Endometrial microvascular endothelial cells (primary cell): ENCODE measurements around the gene GNG2. TPM values are rescaled to one million over a fixed set of nuclear protein-coding genes. Genes with fewer than 3 reads are reported as not detected.

Experiments
- in situ Hi-C: cut with HindIII; loops from 2 replicates; pipeline ENCODE4 v1.10.0; 2017; ENCODE audit warnings: low sequenced_read_pairs, low pct_unique_long_range_greater_than_20kb; ENCODE audit errors: inconsistent ontology term
- total RNA-seq: library from RNA; depleted of rRNA; stranded (reverse); fragments of >200 nt; gene quantifications from one replicate; pipeline ENCODE4 v1.2.3, GENCODE V29; 2015; ENCODE audit errors: inconsistent ontology term

GNG2 gene
- total RNA-seq, 1 donor from 2014 or later: 8.5 TPM

DNA sequence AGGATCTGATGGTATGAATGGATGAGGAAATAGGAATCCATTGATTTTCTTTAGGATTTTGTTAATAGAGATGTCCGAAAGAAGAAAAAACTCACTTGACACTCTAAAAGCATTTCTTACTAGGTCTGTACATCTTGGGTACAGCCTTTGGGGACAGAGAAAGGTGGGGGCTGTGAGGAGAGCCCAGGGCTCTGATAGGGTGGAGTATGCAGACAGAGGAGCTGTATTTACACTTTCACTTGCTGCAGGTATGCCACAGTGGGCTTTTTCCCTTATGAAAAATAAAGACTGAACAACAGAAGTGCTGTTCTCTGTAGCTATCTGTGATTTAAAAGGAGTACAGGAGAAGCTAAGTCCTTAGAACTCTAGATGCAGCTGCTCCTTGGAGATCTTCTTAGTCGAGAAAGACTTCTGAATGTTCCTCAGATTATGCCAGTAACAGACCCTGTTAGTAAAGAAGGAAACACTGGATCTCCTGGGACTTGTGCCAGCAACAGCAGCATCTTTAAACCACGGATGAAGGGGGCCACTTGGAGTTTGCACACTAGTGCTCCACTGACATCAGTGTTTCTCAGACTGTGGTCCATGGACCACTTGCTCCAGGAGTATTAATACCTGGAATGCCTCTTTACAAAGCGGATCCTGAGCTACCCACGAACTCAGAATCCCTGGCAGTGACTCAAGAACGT is 109.6 kb downstream of the GNG2 start:
- in situ Hi-C loops: no loop called here

DNA sequence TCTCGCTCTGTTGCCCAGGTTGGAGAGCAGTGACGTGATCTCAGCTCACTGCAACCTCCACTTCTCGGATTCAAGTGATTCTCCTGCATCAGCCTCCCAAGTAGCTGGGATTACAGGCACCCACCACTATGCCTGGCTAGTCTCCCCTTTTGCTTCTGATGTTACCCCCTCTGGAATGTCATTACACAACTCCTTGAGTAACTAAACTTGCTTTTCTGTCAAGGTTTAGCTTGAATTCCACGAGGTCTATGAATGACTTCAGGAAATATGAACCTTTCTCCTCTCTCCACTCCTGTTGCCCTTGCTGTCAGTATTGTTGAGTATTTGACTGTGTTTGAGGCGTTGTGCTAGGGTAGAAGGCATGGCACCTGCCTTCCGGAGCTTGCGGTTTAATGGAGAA is 112.2 kb downstream of the GNG2 start:
- in situ Hi-C loops: no loop called here

DNA sequence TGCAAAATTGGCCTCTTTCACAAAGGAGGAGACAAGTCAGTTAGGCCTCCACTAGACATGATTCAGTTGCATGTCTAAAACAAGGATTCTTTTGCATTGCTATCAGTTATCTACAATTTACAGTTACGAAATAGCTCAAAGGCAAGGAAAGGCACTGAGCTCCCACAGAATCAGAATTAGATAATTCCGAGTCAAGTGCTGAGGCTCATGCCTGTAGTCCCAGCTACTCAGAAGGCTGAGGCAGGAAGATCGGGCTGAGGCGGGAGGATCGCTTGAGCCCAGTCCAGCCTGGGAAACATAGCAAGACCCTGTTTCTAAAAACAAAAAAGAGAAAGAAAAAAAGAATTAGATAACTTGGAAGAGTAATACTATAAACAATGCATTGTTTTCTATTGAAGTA is 116.7 kb downstream of the GNG2 start:
- in situ Hi-C loops: no loop called here

DNA sequence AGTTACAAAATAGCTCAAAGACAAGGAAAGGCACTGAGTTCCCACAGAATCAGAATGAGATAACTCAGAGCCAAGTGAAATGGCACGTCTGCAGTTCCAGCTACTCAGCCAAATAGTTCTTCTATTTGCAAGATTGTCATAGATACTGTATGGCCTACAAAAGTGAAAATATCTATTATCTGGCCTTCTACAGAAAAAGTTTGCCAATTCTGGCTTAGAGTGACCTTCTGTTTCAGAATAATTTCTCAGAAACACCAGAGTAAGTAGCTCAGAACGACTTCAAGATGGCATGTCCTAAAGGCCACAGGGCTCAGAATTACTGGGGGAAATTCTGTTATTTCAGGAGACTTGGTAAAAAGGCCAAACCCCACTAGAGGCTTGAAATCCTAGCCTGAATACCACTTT is 118.3 kb downstream of the GNG2 start:
- in situ Hi-C loops: no loop called here

DNA sequence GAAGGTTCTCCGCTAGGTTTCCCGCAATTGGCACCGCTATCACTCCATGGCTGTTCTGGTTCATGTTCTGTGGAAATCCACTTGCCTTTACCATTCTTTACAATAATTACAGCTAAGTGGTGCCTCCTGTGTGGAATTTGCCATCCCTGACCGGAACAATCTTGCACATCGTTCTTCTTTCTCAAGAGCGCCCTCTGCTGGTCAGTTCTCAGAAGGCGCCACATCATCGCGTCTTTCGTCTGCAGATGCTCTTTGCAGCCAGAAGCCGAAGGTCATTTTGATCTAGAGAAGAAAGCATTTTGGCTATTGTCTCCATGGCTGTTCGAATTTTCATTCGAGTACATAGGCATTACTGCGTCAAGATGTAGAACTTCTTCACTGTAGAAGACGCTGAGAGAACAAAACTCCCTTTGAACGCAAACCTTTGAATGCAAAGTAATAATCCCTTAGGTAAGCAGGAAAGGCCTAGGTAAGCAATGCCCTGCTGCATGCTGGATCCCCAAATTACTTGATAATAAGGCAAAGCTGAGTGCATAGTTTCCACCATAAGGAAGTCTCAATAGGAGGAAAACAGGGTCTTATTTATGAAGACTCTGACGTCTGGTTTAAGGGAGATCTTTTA is 118.8 kb downstream of the GNG2 start:
- in situ Hi-C loops: no loop called here

DNA sequence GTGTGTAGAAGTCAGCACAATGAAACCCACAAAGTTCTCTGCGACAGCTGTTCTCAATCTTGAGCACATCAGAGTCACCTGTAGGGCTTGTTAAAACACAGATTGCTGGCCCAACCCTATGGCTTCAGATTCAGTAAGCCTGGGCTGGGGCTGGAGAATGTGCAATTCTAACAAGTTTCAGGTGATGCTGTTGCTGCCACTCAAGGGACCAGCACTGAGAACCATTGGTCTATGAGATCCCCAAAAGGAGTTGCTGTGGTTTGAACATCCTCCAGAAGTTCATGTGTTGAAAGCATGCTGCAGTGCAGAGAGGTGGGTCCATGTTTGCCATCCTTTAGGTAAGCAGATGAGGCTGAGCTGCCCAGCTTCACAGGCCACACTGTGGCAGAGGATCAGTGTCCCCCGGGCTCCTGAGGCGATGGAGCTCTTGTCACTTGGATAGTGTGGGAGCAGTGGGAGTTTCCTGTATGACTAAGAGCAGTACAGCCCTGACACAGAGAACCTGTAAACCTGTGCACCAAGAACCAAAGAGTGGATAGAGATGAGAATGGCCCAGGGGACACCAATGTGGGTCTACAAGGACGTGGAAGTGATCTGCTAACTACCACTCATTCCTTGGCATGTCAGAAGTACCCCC is 120.9 kb downstream of the GNG2 start:
- in situ Hi-C loops: no loop called here

DNA sequence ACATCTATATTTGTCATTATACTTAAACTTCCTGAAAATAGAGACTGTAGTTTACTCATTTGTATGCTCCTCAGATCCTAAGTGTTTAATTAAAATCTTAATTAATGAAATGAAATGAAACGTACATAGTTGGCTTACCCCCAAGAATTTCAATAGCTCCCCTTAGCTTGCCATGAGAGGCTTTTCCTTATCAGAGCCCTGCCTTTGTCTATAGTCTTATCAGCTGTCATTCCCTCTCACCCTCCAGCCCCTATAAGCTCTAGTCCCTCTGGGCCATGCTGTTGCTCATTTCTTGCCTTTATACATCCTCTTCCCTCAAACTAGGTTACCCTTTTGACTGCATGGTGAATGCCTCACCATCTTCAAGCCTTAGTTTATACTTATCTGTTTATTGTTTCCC is 127.8 kb downstream of the GNG2 start:
- in situ Hi-C loops: no loop called here

DNA sequence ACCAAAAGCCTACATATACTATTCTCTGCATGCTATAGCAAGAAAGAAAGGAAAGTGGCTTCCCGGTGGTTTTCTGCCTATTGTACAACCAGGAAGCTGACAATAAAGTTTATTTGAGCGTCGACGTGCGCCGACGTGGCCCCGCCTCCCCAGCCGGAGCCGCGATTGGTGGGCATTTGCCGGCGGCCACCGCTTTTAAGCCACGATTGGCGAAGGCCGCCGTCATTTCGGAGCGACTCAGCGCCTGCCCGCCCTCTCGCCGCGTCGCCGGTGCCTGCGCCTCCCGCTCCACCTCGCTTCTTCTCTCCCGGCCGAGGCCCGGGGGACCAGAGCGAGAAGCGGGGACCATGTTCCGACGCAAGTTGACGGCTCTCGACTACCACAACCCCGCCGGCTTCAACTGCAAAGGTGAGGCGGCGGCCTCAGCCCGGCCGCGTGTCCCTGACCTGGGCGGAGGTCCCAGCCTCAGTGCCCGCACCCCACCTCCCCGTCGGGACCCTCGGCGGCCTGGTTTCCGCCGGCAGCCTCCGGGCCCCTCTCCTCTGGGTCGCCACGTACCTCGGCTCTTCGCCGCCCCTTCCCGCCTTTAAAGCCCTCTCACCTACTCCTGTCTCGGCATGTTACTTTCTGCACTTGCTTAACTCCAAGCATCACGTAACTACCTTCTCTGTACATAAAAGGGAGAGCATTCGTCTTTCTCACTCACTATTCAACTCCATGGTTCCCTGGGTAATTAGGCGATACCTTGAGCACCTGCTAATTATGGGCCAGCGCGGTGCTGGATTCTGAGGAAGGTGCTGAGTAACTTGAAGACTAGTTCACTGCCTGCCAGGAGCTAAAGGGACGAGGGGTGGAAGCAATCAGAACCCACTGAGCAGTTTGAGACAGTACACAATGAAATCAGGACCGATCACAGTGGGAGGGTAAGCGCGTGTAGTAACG is 129.2 kb downstream of the GNG2 start, which contains the start of gene RTRAF:
TSS of gene RTRAF (plus strand) at position 254 of the 942 bp plus-strand sequence. CDS start at position 348, 94 bp downstream.
- in situ Hi-C loops: no loop called here

DNA sequence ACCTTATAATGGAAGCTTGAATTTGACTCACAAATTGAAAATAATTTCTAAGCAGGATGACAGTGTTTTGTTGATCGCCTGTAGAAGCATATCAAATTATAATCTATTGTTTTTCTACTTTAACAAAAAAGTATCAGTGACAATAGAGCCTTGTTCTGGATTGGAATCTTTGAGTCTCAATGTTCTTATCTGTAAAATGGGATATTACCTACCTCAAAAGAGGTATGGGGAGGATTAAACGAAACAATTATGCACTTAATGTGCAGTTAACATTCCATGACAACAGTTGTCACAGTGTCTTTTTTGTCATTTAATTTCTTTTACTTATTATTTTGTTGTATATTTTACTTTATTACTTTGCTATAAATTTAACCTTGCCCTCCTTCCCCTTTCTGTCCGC is 130.1 kb downstream of the GNG2 start:
- in situ Hi-C loops: no loop called here

DNA sequence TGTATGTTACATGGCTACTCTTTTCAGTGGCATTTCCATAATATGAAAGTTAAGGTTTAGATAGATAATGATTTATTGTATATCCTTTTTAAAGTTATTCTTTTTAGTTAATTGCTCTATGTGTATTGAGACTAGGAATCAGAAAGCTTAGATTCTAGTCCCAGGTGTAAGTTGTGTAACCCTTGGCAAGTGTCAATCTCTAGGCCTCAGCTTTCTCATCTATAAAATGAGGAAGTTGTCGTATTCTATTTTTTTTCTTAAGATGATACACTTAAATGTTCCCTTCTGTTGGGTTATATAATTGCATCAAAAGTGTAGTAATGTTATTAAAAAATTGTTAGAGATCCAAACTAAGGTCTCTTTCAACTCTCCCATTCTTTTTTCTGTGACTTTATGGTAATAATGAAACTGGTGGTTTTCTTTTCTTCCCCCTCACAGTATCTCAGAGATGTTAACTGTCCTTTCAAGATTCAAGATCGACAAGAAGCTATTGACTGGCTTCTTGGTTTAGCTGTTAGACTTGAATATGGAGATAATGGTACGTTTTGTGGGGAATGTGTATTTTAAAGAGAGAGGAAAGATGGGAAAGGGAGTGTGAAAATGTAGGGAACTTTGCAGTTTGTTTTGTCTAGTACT is 133.0 kb downstream of the GNG2 start:
- in situ Hi-C loops: no loop called here

DNA sequence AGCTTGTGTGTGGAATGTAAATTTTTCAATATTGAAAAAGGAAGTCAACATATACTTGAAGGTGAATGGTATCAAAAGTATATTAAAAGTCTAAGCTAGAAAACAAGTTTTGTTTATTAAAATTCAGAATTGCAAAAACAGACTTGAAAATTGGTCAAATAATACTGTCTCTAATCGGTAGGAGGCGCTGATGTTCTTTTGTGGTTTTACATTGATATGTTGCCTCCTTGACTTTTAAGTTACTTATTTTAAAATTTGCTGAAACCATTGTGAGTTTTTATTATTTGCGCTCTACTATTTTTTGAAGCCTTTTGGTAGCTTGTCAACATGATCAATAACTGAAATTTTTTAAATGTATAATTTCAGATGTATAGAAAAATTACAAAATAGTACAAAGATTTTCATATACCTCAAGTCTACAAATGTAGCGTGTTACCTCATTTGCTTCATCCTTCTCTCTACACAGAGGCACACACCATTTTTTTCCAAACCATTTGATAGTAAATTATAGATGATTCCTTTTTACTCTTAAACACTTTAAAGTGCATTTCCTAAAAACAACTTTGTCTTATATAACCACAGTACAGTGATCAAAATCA is 135.8 kb downstream of the GNG2 start:
- in situ Hi-C loops: no loop called here

DNA sequence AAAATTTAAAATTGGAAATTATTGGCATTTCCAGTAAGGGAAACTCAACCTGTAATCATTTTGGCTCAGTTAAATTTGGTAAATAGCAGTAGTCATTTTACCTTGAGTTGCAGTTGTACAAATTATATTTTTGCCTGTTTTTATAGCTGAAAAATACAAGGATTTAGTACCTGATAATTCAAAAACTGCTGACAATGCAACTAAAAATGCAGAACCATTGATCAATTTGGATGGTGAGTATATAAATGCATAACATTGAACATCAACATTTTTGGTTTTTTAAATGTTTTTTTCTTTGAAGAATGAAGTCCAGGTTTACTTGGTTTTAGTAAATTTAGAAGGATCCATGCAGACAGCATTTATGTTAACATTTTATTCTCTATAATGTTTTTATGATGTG is 137.9 kb downstream of the GNG2 start:
- in situ Hi-C loops: no loop called here

DNA sequence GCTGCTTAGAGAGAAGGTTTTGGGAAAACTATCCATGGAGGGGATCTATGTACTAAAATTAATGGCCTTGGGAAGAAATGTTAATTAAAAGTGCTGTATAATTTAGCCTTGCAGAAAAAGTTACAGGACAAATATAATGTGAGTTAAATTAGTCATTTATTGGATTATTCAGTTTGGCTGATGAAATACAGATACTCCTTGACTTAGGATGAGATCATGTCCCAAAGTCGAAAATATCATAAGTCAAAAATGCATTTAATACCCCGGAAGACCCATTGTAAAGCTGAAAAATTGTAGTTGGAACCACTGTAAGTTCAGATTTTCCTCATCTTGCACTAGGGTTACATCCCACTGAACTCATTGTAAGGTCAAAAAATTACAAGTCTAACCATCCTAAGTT is 138.7 kb downstream of the GNG2 start:
- in situ Hi-C loops: no loop called here

DNA sequence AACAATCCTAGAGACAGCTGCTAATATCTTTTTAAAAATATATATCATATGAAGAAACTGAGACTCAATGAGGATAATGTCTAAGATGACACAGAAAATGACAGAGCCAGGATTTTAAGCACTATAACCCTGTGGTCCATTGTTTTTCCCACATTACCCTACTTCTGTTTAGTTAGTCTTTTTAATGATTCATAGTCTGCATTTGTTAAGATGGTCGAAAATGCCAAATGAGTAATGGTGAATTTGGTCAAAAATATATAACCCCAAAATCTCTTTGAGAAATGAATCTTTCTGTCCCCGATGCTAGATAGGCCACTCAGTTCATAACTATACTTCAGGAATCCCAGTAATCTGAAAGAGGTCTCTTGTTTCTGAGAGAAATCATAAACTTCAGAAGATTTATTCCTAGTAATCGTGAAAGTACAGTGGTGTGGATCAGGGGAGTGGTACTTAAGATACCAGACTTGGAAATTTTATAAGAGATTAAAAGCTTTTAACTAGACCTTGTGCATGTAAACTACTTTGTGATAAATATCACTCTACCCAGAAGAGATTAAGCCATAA is 139.7 kb downstream of the GNG2 start:
- in situ Hi-C loops: loop anchor here (25.0 kb wide), 1 partner anchor 1063 kb away; the partner anchor contains the start of gene PYGL

DNA sequence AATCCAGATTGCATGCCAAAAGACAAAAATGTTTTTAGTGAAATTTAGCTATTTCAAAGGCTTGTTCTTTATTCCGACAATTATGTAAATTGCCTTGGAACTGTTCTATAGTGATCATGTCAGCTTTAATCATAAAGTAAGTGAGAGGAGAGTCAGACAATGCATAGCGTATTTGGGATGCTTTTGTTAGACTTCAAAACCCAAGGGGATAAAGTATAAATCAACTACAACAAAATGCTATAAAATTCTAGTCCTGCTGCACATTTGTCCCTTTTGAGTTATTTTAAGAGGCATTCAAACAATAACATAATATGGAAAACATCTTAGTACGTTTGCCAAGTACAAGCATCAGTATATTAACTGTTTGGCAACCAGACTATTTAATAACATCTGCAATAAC is 140.3 kb downstream of the GNG2 start:
- in situ Hi-C loops: loop anchor here (25.0 kb wide), 1 partner anchor 1063 kb away; the partner anchor contains the start of gene PYGL

DNA sequence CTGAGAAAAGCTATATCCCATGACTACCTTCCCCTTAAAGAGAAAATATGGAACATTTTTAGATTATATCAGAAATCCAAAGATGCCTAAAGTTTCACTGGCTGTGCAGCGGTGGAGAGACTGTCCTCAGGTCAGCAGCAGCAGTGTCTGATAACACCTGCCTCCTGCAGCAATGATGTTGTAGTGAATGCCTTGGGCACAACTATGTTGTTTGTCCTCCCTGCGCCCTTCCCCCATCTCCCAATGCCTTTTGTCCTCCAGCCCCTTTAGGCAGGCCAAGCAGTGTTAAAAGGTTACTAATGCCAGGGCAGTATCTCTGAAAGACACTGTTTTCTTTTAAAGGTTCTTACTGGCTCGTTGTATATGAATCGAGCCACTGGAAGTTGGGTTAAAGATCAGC is 142.1 kb downstream of the GNG2 start:
- in situ Hi-C loops: loop anchor here (25.0 kb wide), 1 partner anchor 1065 kb away; the partner anchor contains the start of gene PYGL

DNA sequence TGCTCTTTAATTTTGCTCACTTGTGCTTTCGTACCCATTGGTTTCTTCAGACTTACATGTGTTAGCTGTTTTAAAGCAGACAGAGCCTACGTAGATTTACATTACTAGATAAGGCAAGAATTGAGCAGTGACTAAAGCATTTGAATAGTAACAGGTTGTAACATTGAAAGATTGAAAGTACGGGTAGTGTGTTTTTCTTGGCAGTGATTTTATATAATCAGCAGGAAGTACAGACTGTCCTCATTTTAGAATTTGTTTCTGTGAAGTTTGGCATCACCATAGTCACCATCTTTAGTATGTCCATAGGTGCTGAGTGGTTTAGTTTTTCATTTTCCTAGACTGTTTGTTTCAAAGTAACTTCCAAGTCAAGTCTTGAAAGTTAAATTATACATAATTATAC is 142.9 kb downstream of the GNG2 start:
- in situ Hi-C loops: loop anchor here (25.0 kb wide), 1 partner anchor 1066 kb away; the partner anchor contains the start of gene PYGL

DNA sequence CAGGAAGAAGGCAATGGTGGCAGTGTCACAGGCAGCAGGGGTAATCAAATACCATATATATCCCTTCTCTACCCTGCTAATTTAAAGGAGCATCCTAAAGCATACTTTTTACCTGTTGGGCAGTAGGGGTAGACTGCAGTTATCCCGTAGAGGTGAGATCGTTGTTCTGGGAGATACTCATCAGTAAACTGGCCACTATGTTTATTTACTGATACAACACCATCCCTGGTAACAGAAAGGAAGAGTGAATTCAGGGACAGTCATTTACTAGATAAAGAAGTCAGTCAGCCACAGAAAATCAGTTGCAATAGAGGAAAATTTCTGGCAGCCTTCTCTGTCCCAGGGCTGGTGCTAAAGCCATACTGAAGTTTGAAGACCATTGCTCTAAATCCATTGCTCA is 145.2 kb downstream of the GNG2 start:
- in situ Hi-C loops: loop anchor here (25.0 kb wide), 1 partner anchor 1068 kb away; the partner anchor contains the start of gene PYGL
